Measurements from ENCODE around the gene FHDC1.

The FHDC1 gene

DNA sequence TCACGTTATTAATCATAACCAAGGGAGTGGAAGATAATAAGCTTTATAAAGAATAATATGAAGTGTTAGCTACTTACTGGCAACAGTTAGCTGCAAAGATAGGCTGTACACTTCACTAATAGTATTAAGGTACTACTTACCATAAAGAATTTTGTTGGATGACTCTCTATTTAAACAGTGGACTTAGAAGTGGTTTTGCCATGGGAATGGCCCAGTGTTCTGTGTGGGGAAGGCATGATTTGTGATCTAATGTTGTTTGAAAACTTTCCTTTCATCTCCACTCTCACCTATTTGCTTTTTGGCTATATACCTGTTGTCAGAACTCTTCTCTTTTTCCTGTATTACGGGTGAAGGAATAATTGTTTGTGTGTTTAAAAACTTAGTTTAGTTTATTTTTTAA, 23.0 kb downstream of the FHDC1 start:
- Mint-ChIP-seq H3K36me3 (no peaks in the 10 kb centered on the region), H3K9me3 (ENCODE audit: low read depth) (no peaks in the 10 kb centered on the region), H3K4me3 (no peak overlapping the region), H3K4me1 (ENCODE audit: low read depth) (no peaks in the 10 kb centered on the region), H3K27ac (no peak overlapping the region), H3K27me3 (no peaks in the 10 kb centered on the region)

DNA sequence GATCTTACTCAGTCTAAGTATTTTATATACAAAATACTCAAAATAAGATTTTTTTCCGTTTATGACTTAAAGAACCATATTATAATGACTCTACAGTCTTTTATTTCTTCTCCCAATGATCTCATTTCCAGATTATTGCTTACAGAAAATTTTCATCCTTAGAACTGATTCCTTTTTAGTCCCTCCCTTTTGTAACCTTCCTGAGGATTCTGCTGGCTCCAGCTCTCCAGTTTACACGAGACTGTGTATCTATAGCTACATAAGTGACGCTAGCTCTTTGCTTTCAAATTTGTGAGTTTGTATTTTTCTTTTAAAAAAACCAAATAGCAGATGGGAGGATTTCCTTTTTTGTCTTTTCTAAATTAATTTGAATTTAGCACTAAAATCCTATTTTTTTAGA, 24.0 kb downstream of the FHDC1 start:
- Mint-ChIP-seq H3K9me3 (ENCODE audit: low read depth) (no peaks in the 10 kb centered on the region), H3K4me1 (ENCODE audit: low read depth) (no peaks in the 10 kb centered on the region), H3K4me3 (no peak overlapping the region), H3K27ac (no peak overlapping the region), H3K27me3 (no peaks in the 10 kb centered on the region), H3K36me3 (no peaks in the 10 kb centered on the region)

DNA sequence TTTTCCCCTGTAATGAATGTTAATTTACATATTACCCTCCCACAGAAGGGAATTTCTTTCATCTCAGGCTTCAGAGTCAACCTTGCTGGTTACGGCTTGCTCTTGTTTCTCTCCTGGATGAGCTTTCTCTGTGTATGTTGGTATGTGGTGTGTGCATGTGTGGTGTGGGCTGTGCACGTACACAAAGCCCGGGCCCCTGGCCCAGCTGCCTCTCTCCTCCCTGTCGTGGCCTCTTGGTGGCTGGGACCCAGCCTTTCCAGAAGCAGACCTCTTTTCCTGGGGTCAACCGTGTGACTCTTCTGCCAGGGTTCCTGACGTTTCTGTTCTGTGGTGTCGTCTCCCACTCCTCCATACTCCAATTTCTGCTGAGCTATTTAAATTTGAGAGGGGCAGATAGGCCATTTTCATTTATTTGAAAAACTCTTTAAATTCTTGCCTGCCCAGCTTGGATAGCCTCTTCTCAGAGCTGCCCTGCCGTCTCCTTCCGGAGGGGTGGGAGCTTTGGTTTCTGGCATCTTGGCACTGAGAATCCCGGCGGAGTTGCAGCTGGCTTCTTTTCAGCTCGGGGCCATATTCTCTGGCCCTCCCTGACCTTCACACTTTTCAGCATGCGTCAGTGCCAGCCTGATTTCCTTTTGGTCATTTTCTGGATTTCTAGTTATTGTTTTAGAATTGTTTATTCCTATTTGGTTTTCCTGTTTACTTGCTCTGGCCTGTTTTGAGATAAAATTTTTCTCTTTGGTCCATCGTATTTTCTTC, 25.1 kb downstream of the FHDC1 start:
- no peaks in the 10 kb centered on the region for H3K36me3 Mint-ChIP-seq
- no peaks in the 10 kb centered on the region for H3K4me1 Mint-ChIP-seq (ENCODE audit: low read depth)
- H3K9me3 Mint-ChIP-seq (ENCODE audit: low read depth) = no peaks in the 10 kb centered on the region
- no peak overlapping the region for H3K27ac Mint-ChIP-seq
- no peaks in the 10 kb centered on the region for H3K27me3 Mint-ChIP-seq
- H3K4me3 Mint-ChIP-seq = no peak overlapping the region

DNA sequence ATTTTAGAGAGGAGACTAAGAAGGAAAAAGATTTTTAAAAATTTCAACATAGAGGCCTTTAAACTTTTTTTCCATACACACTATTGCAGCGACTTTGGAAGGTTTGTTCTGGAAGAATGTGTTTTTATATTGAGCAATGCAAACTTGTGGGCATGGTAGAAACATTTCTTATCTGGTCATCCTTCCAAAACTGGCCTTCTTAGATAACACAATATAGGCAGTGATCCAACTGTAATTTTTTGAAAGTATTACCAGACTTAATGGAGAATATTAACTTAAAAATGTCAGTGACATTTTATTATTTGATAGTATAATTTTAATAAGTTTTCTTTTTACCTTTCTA, 25.6 kb downstream of the FHDC1 start:
- Mint-ChIP-seq H3K27ac (no peak overlapping the region), H3K9me3 (ENCODE audit: low read depth) (no peaks in the 10 kb centered on the region), H3K4me3 (no peak overlapping the region), H3K36me3 (no peaks in the 10 kb centered on the region), H3K27me3 (no peaks in the 10 kb centered on the region), H3K4me1 (ENCODE audit: low read depth) (no peaks in the 10 kb centered on the region)

DNA sequence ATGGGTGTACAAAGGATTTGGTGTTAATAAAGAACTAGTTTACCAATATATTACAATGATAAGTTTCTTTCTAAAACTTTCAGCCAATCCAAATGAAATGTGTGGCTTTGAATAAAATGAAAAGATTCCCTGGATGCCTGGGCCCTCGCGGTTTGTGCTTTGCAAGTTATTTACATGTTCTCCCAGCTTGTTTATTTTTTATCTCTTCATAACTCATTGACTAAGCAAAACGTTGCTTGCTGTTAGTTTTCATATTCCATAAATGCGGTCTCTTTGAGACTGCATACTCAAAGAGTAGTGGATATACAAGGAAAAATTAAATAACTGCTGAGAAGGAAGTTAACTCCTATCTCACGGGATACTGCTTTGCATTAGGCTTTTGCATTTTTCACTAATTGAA, 26.0 kb downstream of the FHDC1 start:
- Mint-ChIP-seq H3K4me1 (ENCODE audit: low read depth) (no peaks in the 10 kb centered on the region), H3K27me3 (no peaks in the 10 kb centered on the region), H3K4me3 (no peak overlapping the region), H3K9me3 (ENCODE audit: low read depth) (no peaks in the 10 kb centered on the region), H3K27ac (no peak overlapping the region), H3K36me3 (no peaks in the 10 kb centered on the region)

GRCh38 chr4:152964335-152964734, 28.2 kb downstream of the FHDC1 start:
- H3K27me3 Mint-ChIP-seq = no peaks in the 10 kb centered on the region
- no peaks in the 10 kb centered on the region for H3K4me1 Mint-ChIP-seq (ENCODE audit: low read depth)
- no peak overlapping the region for H3K27ac Mint-ChIP-seq
- H3K9me3 Mint-ChIP-seq (ENCODE audit: low read depth) = no peaks in the 10 kb centered on the region
- H3K4me3 Mint-ChIP-seq = no peak overlapping the region
- H3K36me3 Mint-ChIP-seq = no peaks in the 10 kb centered on the region

DNA sequence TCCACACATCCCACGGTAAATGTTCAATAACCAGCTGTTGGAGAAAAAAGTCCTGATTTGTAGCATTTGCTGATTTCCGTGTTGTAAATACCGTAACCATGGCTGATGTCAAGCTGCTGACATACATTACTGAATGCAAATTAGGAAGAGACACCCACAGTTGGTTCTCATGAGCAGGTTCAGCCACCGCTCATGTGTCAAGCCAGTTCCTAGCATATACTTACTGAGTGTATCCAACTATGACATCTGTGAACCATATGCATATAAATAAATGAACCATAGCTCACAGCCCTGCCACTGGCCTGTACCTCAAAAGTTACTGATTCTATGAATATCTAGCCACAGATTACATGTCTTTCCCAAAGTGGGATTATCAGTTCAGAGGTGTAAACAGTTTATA, 29.5 kb downstream of the FHDC1 start:
- H3K4me3 Mint-ChIP-seq = no peak overlapping the region

GRCh38 chr4:152967907-152968306, 31.8 kb downstream of the FHDC1 start:
- Mint-ChIP-seq H3K27ac (no peak overlapping the region), H3K27me3 (no peaks in the 10 kb centered on the region), H3K36me3 (no peaks in the 10 kb centered on the region), H3K4me1 (ENCODE audit: low read depth) (no peaks in the 10 kb centered on the region), H3K9me3 (ENCODE audit: low read depth) (no peaks in the 10 kb centered on the region), H3K4me3 (no peak overlapping the region)

More for the DNA sequence above, 29.5 kb downstream of the FHDC1 start:
- no peak overlapping the region for H3K27ac Mint-ChIP-seq
- H3K36me3 Mint-ChIP-seq = no peaks in the 10 kb centered on the region
- no peaks in the 10 kb centered on the region for H3K27me3 Mint-ChIP-seq
- H3K4me1 Mint-ChIP-seq (ENCODE audit: low read depth) = no peaks in the 10 kb centered on the region
- no peaks in the 10 kb centered on the region for H3K9me3 Mint-ChIP-seq (ENCODE audit: low read depth)

- Mint-ChIP-seq H3K27ac (no peak overlapping the region), H3K36me3 (no peaks in the 10 kb centered on the region), H3K9me3 (ENCODE audit: low read depth) (no peaks in the 10 kb centered on the region), H3K4me1 (ENCODE audit: low read depth) (no peaks in the 10 kb centered on the region), H3K27me3 (no peaks in the 10 kb centered on the region), H3K4me3 (no peak overlapping the region)
Observed at GRCh38 chr4:152968806-152969394, 32.8 kb downstream of the FHDC1 start.

GRCh38 chr4:152970102-152970820, 34.1 kb downstream of the FHDC1 start:
- H3K4me3 Mint-ChIP-seq = no peak overlapping the region
- H3K27me3 Mint-ChIP-seq = no peaks in the 10 kb centered on the region
- H3K4me1 Mint-ChIP-seq (ENCODE audit: low read depth) = no peaks in the 10 kb centered on the region
- H3K36me3 Mint-ChIP-seq = no peaks in the 10 kb centered on the region
- no peak overlapping the region for H3K27ac Mint-ChIP-seq
- no peaks in the 10 kb centered on the region for H3K9me3 Mint-ChIP-seq (ENCODE audit: low read depth)

GRCh38 chr4:152971053-152971452, 34.9 kb downstream of the FHDC1 start:
- H3K9me3 Mint-ChIP-seq (ENCODE audit: low read depth) = no peaks in the 10 kb centered on the region
- H3K4me1 Mint-ChIP-seq (ENCODE audit: low read depth) = no peaks in the 10 kb centered on the region
- no peaks in the 10 kb centered on the region for H3K36me3 Mint-ChIP-seq
- H3K27ac Mint-ChIP-seq = no peak overlapping the region
- H3K27me3 Mint-ChIP-seq = no peaks in the 10 kb centered on the region
- H3K4me3 Mint-ChIP-seq = no peak overlapping the region

- H3K36me3 Mint-ChIP-seq = no peaks in the 10 kb centered on the region
- H3K4me1 Mint-ChIP-seq (ENCODE audit: low read depth) = no peaks in the 10 kb centered on the region
- H3K9me3 Mint-ChIP-seq (ENCODE audit: low read depth) = no peaks in the 10 kb centered on the region
- no peaks in the 10 kb centered on the region for H3K27me3 Mint-ChIP-seq
- no peak overlapping the region for H3K4me3 Mint-ChIP-seq
- H3K27ac Mint-ChIP-seq = no peak overlapping the region
Observed at GRCh38 chr4:152972821-152973628, 36.9 kb downstream of the FHDC1 start.

GRCh38 chr4:152973629-152974467, 37.7 kb downstream of the FHDC1 start:
- H3K4me1 Mint-ChIP-seq (ENCODE audit: low read depth) = no peaks in the 10 kb centered on the region
- no peaks in the 10 kb centered on the region for H3K27me3 Mint-ChIP-seq
- no peak overlapping the region for H3K27ac Mint-ChIP-seq
- H3K36me3 Mint-ChIP-seq = no peaks in the 10 kb centered on the region
- H3K9me3 Mint-ChIP-seq (ENCODE audit: low read depth) = no peaks in the 10 kb centered on the region
- H3K4me3 Mint-ChIP-seq = no peak overlapping the region
